HCEC 1CT (cell line): ENCODE results near the gene MED10.
"Not testable (repeated sequence)": the region's sequence is repeated elsewhere in the genome, so short reads cannot be mapped to it uniquely, and the experiment has no call there.

Experiments
- DNase-seq: peaks from one replicate; pipeline ENCODE4 v3.0.0-alpha.2; 2017

The MED10 gene

DNA sequence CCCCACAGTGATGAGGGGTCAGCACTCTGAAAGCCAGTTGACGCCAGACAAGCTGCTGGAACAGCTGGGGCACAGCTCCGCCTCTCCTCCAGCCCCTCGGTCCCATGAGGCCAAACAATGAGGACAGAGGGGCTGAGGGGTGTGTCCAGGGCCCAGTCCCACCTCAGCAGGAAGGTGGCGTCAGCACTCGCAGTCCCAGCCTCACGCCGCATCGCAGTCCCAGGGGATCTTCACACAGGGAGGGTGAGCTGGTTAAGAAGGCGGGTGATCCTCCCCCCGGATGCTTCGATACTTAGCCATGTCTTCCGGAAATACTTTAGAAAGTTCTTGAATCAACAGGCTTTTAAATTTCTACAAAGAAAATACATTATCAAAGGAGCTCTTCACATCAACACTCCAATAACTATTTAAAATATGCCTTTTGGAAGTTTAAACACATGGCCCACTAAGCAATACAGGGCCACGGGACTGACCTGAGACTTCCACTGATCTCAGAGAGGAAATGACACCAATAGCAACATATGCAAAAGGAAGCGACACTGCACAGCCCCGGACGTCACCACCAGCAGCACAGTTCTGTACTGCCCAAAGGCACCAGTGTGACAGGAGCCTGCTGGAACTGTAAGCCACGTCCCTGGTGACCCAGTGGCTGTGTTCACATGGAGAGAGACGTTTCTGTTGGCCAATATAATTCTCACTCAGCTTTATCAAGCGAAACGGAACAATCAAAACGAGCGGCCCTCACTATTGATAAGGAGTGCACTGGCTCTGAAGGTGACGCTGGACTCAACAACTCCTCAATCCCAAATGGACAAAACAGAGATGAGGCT, 5.9 kb downstream of the MED10 start:
- no peak for DNase-seq

DNA sequence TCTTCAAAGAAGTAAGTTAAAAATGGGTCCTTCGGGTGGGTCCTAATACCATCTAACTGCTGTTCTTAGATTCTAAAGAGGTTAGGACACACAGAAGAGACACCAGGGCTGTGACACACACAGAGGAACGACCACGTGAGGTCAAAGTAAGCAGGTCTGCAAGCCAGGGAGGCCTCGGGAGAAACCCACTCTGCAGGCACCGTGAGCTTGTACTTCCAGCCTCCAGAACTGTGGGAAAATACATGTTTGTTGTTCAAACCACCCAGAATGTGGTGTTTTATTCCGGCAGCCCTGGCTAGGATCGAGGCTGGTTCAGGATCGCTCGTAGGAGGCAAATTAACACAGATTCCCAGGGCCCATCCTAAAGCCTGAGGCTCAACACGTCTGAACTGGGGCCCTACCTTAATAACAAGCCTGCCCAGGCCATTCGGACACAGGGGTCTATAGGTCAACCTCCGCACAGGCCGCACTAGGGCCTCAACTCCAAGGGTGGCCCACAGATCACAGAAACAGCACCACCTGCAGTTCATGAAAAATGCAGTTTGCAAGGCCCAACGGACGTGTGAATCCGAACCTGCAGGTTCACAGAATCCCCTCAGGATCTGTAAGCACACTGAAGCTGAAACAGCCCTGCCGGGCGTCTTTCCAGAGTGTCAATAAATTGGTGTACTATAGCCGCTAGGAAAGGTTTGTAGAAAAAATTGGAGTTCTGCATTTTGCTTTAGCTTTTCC, 7.1 kb downstream of the MED10 start:
- no peak for DNase-seq

DNA sequence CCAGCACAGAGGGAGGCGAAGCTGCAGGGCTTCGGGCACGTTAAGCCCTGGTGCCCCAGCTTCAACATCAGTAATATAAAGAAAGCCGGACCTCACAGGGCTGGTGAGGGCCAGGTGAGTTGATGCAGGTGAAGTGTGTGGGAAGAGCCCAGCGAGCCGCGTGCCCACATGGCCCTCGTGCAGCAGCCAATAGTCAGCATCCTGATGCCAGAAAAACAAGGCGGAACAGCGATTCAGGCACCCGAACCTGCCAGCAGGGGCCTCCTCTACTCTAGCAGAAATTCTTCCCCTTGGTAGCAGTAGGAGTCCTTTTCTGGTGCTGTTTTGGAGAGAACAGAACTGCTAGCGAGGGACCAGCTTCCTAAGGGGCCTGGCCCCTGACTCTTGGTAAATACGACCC, 7.8 kb downstream of the MED10 start:
- no peak for DNase-seq

DNA sequence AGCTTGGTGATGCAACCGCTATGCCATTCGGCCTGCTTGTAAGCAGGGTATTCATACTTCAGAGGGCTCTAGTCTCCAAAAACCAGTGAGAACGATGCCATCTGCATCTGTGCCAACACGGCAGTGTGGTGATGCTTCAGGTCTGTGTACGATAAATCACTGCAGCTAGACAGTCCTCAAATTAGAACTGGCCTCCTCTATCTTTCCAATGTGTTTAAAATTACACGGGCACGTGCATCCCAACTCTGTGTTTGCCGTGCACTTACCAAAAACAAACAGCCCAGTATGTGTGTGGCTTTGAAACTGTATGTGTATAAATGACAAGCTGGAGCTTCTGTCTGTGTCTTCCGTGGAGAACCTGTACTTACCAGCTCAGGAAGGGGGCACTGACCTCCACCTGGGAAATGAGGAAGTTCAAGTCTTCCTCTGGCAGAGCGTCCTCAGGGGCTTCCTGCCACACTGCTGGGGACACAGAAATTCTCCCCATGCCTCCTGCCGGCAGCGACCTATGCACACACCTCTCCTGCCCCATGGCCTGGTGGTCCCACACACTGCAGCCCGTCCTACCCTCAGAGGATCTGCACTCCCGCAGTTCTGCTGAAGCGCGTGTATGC, 12.3 kb downstream of the MED10 start:
- DNase-seq = no peak

GRCh38 chr5:6365142-6365976, 13.0 kb downstream of the MED10 start:
- peak; percentile 58 for DNase-seq

DNA sequence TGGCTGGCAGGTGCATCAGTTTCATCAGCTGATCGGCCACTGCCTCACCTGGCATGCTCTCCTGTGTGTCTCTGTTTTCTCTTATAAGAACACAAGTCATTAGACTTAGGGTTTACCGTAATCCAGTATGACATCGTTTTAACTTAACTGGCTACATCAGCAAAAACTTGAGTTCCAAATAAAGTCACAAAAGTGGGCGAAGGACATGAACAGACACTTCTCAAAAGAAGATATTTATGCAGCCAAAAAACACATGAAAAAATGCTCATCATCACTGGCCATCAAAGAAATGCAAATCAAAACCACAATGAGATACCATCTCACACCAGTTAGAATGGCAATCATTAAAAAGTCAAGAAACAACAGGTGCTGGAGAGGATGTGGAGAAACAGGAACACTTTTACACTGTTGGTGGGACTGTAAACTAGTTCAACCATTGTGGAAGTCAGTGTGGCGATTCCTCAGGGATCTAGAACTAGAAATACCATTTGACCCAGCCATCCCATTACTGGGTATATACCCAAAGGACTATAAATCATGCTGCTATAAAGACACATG, 14.8 kb downstream of the MED10 start:
- DNase-seq = not testable (repeated sequence)

DNA sequence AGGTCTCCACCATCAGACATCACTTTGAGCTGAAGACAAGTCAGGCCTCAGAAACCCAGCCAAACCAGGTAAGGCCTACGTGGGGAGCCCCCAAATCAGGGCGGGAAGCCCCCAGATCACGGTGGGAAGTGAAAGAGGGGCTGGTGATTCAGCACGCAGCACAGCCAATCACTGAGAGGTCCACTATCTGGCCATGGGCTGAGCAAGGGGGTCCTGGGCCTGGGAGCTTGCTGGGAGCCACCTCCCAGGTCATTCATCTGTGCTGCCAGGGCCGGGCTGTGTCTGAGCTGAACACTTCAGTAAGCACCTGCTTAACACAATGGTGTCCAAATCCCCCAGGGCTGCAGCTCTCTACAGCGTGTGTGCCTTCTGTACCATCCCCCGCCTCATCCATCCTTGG, 15.5 kb downstream of the MED10 start:
- DNase-seq = no peak

- DNase-seq = no peak
Measured at GRCh38 chr5:6361101-6361500, 17.2 kb downstream of the MED10 start.

GRCh38 chr5:6360323-6361072, 17.8 kb downstream of the MED10 start:
- no peak for DNase-seq

DNA sequence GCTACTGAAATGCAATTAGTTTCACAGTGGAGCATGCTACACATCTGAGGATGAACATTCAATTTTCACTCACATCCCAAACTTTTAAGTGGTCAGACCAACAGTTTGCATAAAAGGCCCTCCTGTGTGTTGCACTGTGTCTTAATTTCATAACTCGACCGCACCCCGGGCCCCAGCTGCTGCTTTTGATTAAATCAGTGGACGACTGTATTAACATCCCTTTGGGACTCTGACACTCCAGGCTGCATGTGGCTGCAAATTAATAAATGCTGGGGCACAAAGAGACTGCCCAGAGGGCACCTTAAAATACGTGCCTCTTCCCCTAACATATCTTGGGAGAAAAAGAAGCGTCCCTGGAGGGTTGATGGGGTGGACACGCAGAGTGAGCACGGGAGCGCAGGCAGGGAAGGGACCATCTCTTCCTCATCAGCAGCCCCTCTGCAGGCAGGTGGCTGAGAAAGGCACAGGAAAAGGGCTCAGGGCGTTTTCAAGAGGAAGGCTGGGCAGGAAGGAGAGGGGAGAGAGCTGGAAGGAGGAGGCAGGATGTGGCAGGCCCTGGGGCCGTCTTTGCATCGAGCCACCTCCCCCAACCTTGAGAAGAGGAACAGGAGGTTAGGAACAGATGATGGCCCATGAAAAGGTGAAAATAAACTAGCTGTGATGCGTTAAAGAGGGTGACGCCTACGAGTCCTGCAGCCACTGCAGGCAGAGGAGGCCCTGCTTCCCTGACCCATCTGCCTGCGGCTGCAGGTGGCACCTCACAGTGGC, 18.6 kb downstream of the MED10 start:
- DNase-seq = no peak

- no peak for DNase-seq
Measured at GRCh38 chr5:6358434-6358820, 19.9 kb downstream of the MED10 start.

- DNase-seq = not testable (repeated sequence)
Measured at GRCh38 chr5:6357817-6358433, 20.4 kb downstream of the MED10 start.

GRCh38 chr5:6356578-6357164, 21.7 kb downstream of the MED10 start:
- no peak for DNase-seq

- DNase-seq = no peak
Measured at GRCh38 chr5:6355294-6355693, 23.1 kb downstream of the MED10 start.

DNA sequence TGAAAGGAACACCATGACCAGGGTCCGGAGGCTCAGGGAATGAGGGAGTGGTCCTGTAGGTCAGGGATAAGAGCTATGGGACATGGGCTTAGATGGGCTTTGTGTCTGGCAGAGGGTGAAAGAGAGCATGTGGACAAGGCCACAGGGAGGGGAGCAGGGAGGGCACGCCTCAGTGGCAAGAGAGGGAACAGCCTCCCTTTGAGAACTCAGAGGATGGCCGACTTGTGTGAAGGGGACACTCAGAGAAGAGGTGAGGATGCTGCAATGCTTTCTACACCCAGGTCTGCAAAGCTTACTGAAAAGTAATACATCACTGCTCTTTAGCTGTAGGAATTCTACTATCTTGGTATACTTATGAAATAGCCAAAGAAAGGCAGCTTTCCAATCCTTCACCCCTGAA, 23.5 kb downstream of the MED10 start:
- no peak for DNase-seq

- DNase-seq = no peak
Measured at GRCh38 chr5:6353602-6354302, 24.6 kb downstream of the MED10 start.

DNA sequence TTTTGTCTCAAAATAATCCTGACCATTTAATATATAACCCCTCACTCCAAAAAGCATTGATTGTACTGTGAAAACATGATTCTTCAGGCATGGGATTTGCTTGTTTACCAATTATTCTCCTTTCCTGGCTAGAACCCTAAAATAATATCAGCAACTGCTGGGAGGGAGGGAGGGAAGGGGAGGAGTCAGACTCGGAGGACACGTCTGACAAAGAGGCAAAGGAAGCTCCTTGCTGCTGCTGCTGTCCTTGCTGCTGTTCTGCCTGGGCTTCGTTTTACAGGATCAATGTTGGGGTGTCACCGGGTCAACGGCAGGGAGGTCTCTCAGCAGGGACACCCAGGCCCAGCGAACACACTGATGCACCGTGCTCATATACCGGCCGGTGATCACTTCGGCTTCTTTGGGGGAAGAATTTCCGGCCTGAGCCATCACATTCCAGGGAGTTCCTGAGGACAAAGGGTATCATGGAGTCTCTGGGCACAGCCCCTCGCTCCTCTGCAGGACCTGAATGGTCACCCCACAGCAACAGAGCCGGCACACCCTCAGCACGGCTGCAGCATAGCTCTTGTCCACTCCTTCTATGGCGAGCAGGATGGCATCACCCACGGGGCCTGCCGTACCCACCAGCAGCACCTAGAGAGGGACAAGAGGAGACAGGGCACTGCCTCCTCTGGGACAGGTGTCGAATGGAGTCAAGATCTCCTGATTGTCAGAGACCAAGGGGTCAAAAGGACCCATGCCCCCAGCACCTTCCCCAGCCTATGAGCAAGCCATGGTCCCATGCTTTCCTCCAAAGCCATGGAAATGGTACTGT, 27.9 kb downstream of the MED10 start:
- DNase-seq = no peak

- no peak for DNase-seq
Measured at GRCh38 chr5:6349387-6349786, 29.0 kb downstream of the MED10 start.
